Right cardiac atrium (tissue), 5 donors: ENCODE measurements around the gene FAM107B. TPM values are rescaled to one million over a fixed set of nuclear protein-coding genes. Genes with fewer than 3 reads are reported as not detected.

ENCODE experiments used
- ATAC-seq, 2 donors: fragments of 200-7000 bp; cut with Tn5 transposase; one replicate each; pipeline versions ENCODE4 v1.8.0 to v1.9.1; 2020; ENCODE audit warnings: moderate library complexity in 2 of 2, mild to moderate bottlenecking in 1 of 2
- DNase-seq, 3 donors: peaks; one replicate each; pipeline ENCODE4 v3.0.0-alpha.2; 2020
- H3K27ac ChIP-seq: one replicate; pipeline ENCODE4 v1.5.1; 2013; ENCODE audit warnings: mild to moderate bottlenecking, low read length, control low read depth, moderate library complexity
- H3K27me3 ChIP-seq: one replicate; pipeline ENCODE4 v1.6.1; 2013; ENCODE audit not compliant: control insufficient read depth, insufficient read depth
- H3K4me1 ChIP-seq: one replicate; pipeline ENCODE4 v1.6.1; 2013; ENCODE audit warnings: low read length; ENCODE audit not compliant: control insufficient read depth, insufficient read depth
- H3K4me3 ChIP-seq: one replicate; pipeline ENCODE4 v1.5.1; 2013; ENCODE audit warnings: low read length, control low read depth
- H3K9me3 ChIP-seq: one replicate; pipeline ENCODE4 v1.6.1; 2013; ENCODE audit warnings: low read length; ENCODE audit not compliant: control insufficient read depth
- WGBS: extraction: QIAGEN DNeasy Blood & Tissue Kit; methylation state at CpG from one replicate; pipeline ENCODE4 v1.1.7; 2013; 5-methylcytosine and 5-hydroxymethylcytosine counted together
- intact Hi-C, 4 donors: fragments of 100-400 bp; cut with DNase I; formaldehyde crosslinking; loops; one replicate each; pipeline versions ENCODE4 v1.11.0 to v1.14.0; 2022 to 2023
- polyA plus RNA-seq: library from polyadenylated mRNA; stranded (reverse); fragments of 200-250 nt; gene quantifications from one replicate; pipeline ENCODE4 v1.2.3, GENCODE V29; 2013
- total RNA-seq, 4 donors: library from RNA; stranded (reverse); fragmentation: NEBNext Ultra II Directional; extraction: Animal tissue kit (Norgen Biotek cat#: 25700); gene quantifications; one replicate each; pipeline ENCODE4 v1.2.1, GENCODE V29; 2021
- donor health status: healthy with polysubstance abuse.
- donor health status: DM: no; HTN: yes; CAD: no.
- donor health status: DM: no; HTN: no; CAD: no.
- donor health status: DM: no; HTN: yes; CAD: no; lungs with severe emphysema.
- donor health status: DM: yes; HTN: yes; CAD: no.

The FAM107B gene
- total and polyA plus RNA-seq, 5 donors = 4.3 to 18.7 (median 8.0) TPM

GRCh38 chr10:14562218-14563075 is 212.2 kb downstream of the FAM107B start:
- intact Hi-C loops = no loop called here
- 74% methylated on average over 4 of the region's 4 CpGs for WGBS
- H3K27me3 ChIP-seq = no peaks in the 10 kb centered on the region
- H3K4me1 ChIP-seq = peaks cover 2% of the 10 kb centered on the region
- ATAC-seq = no peak
- H3K27ac ChIP-seq = no peak overlapping the region
- H3K9me3 ChIP-seq = no peaks in the 10 kb centered on the region
- no peak overlapping the region for H3K4me3 ChIP-seq
- DNase-seq = no peak

GRCh38 chr10:14560791-14561765 is 213.6 kb downstream of the FAM107B start:
- peaks cover 4% of the 10 kb centered on the region for H3K4me1 ChIP-seq
- DNase-seq = no peak
- intact Hi-C loops = no loop called here
- no peak overlapping the region for H3K27ac ChIP-seq
- H3K9me3 ChIP-seq = no peaks in the 10 kb centered on the region
- H3K4me3 ChIP-seq = no peak overlapping the region
- no peaks in the 10 kb centered on the region for H3K27me3 ChIP-seq
- 93% methylated on average over 15 of the region's 15 CpGs for WGBS
- no peak for ATAC-seq

DNA sequence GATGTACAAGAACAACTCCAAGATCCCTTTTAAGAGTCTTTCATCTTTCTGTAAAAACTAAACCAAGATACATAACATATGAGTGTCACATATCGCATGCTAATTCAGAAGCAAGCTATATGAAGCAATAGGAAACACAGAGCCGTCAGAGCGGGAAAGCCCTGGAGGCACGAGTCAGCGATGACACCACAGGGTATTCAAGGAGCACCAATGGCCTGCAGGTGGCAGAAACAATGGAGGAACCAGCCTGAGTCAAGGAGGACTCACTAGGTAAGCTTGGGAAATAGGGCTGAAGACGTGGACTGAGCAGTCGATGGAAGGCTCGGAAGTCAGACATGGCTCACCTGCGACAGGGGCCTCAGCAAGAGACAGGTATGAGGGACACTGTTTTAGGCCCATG is 214.4 kb downstream of the FAM107B start:
- no peaks in the 10 kb centered on the region for H3K9me3 ChIP-seq
- H3K4me1 ChIP-seq = peaks cover 4% of the 10 kb centered on the region
- H3K4me3 ChIP-seq = no peak overlapping the region
- no peaks in the 10 kb centered on the region for H3K27me3 ChIP-seq
- DNase-seq = no peak
- ATAC-seq = no peak
- no peak overlapping the region for H3K27ac ChIP-seq
- intact Hi-C loops = no loop called here
- 87% methylated on average over 9 of the region's 9 CpGs for WGBS

GRCh38 chr10:14558025-14558424 is 216.7 kb downstream of the FAM107B start:
- Histone ChIP-seq H3K4me1 (peaks cover 7% of the 10 kb centered on the region), H3K9me3 (no peaks in the 10 kb centered on the region), H3K27ac (no peak overlapping the region), H3K4me3 (no peak overlapping the region), H3K27me3 (no peaks in the 10 kb centered on the region)
- no peak for DNase-seq
- ATAC-seq = no peak
- 98% methylated on average over 12 of the region's 12 CpGs for WGBS
- intact Hi-C loops = no loop called here

GRCh38 chr10:14557567-14557966 is 217.1 kb downstream of the FAM107B start:
- ATAC-seq (no peak), DNase-seq (no peak)
- Histone ChIP-seq H3K4me3 (no peak overlapping the region), H3K27me3 (no peaks in the 10 kb centered on the region), H3K9me3 (no peaks in the 10 kb centered on the region), H3K4me1 (peaks cover 7% of the 10 kb centered on the region), H3K27ac (no peak overlapping the region)
- 94% methylated on average over 5 of the region's 5 CpGs for WGBS
- intact Hi-C loops = no loop called here

DNA sequence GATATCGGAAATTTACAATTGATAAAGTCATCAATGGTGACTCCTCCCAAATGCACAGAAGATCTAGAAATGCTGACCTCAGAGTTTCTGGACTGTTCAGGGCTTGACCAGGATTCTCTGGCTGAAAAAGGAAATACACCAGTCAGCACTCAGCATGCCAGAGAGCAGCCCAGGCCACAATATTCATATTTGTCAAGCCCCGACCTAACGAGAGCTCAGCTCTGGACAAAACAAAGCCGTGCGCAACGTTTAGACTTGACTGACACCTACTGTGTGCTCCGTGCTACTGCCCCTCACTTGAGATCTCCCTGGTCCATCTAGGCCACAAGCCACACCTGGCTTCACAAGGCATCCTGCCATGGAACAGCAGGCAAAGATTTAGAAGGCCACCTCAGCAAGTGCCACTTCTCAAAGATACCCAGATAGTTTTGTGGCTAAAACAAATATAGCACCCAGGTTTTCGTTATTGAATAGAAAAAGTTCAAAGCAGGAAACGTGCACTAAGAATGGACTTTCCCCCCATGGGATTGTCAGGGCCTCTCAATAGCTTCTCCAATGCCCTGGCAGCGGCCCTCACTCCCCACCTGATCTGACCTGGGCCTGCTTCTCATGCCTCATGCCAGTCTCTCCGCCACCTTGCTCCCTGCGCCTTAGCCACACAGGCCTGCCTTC is 218.3 kb downstream of the FAM107B start:
- peaks cover 5% of the 10 kb centered on the region for H3K4me1 ChIP-seq
- WGBS = 55% methylated on average over 12 of the region's 12 CpGs
- intact Hi-C loops = no loop called here
- no peak overlapping the region for H3K4me3 ChIP-seq
- no peaks in the 10 kb centered on the region for H3K27me3 ChIP-seq
- no peak overlapping the region for H3K27ac ChIP-seq
- H3K9me3 ChIP-seq = no peaks in the 10 kb centered on the region
- DNase-seq = no peak
- ATAC-seq = peak; percentile 47 to 61

- 57% methylated on average over 4 of the region's 4 CpGs for WGBS
- Histone ChIP-seq H3K4me1 (peaks cover 5% of the 10 kb centered on the region), H3K9me3 (no peaks in the 10 kb centered on the region), H3K27me3 (no peaks in the 10 kb centered on the region), H3K4me3 (no peak overlapping the region), H3K27ac (no peak overlapping the region)
- ATAC-seq (peak in 1 of 2 donors; percentile 38), DNase-seq (no peak)
- intact Hi-C loops = no loop called here
These were observed 218.9 kb downstream of the FAM107B start for GRCh38 chr10:14555807-14556206.

- Histone ChIP-seq H3K27me3 (no peaks in the 10 kb centered on the region), H3K9me3 (no peaks in the 10 kb centered on the region), H3K27ac (no peak overlapping the region), H3K4me1 (peaks cover 5% of the 10 kb centered on the region), H3K4me3 (no peak overlapping the region)
- DNase-seq (no peak), ATAC-seq (peak; percentile 40 to 56)
- intact Hi-C loops = no loop called here
- WGBS = 80% methylated on average over 3 of the region's 3 CpGs
These were observed 220.0 kb downstream of the FAM107B start for GRCh38 chr10:14554491-14555205.

- Histone ChIP-seq H3K27ac (no peak overlapping the region), H3K9me3 (no peaks in the 10 kb centered on the region), H3K4me3 (no peak overlapping the region), H3K4me1 (peaks cover 5% of the 10 kb centered on the region), H3K27me3 (no peaks in the 10 kb centered on the region)
- 80% methylated on average over 3 of the region's 3 CpGs for WGBS
- no peak for DNase-seq
- no peak for ATAC-seq
- intact Hi-C loops = no loop called here
These were observed 220.6 kb downstream of the FAM107B start for GRCh38 chr10:14554091-14554490.

- Histone ChIP-seq H3K9me3 (no peaks in the 10 kb centered on the region), H3K27ac (no peak overlapping the region), H3K27me3 (no peaks in the 10 kb centered on the region), H3K4me3 (no peak overlapping the region), H3K4me1 (peaks cover 5% of the 10 kb centered on the region)
- WGBS = 57% methylated on average over 1 of the region's 1 CpG
- DNase-seq (no peak), ATAC-seq (peak; percentile 40 to 56)
- intact Hi-C loops = no loop called here
These were observed 221.2 kb downstream of the FAM107B start for GRCh38 chr10:14553448-14553847.
